HL-60 (cell line): ENCODE data around the gene PLXNA2.

Experiments used
- TF ChIP-seq, protein P1 (sequence below): IDR thresholded peaks from one replicate; pipeline ENCODE4 v1.5.1; 2011; ENCODE audit warnings: low read length, control low read depth, inconsistent platforms; ENCODE audit not compliant: insufficient read depth
- TF ChIP-seq, protein P2 (sequence below): IDR thresholded peaks from 2 replicates; pipeline ENCODE4 v1.6.1; 2012; ENCODE audit warnings: low read depth; ENCODE audit not compliant: insufficient replicate concordance

DNA sequence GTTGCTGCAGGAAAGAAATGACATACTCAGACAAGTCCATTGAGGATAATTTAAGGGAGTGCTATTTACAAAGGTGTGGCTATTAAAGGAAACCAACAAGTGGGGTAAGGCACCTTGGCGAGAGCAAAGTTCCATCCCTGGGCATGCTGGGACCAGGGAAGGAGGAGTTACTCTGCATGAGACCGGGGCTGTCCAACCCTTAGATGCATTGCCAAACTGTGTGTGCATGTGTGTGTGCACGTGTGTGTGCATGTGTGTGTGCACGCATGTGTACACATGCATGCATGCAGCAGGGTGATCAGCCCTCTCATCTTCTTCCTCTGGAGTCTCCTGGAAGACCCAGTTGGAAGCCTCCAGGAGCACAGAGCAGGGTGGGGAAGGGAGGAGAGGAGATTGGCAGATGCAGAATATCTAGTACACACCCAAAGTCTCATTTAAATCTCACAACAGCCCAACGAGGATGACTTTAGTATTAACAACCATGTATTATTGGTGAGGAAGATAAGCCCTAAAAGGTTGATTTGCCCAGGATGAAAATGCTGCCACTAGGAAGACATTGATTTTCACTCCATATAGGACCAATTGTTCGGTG lies 261.0 kb downstream of the PLXNA2 start:
- TF ChIP-seq, protein P1, sequence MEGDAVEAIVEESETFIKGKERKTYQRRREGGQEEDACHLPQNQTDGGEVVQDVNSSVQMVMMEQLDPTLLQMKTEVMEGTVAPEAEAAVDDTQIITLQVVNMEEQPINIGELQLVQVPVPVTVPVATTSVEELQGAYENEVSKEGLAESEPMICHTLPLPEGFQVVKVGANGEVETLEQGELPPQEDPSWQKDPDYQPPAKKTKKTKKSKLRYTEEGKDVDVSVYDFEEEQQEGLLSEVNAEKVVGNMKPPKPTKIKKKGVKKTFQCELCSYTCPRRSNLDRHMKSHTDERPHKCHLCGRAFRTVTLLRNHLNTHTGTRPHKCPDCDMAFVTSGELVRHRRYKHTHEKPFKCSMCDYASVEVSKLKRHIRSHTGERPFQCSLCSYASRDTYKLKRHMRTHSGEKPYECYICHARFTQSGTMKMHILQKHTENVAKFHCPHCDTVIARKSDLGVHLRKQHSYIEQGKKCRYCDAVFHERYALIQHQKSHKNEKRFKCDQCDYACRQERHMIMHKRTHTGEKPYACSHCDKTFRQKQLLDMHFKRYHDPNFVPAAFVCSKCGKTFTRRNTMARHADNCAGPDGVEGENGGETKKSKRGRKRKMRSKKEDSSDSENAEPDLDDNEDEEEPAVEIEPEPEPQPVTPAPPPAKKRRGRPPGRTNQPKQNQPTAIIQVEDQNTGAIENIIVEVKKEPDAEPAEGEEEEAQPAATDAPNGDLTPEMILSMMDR = no peak
- TF ChIP-seq, protein P2, sequence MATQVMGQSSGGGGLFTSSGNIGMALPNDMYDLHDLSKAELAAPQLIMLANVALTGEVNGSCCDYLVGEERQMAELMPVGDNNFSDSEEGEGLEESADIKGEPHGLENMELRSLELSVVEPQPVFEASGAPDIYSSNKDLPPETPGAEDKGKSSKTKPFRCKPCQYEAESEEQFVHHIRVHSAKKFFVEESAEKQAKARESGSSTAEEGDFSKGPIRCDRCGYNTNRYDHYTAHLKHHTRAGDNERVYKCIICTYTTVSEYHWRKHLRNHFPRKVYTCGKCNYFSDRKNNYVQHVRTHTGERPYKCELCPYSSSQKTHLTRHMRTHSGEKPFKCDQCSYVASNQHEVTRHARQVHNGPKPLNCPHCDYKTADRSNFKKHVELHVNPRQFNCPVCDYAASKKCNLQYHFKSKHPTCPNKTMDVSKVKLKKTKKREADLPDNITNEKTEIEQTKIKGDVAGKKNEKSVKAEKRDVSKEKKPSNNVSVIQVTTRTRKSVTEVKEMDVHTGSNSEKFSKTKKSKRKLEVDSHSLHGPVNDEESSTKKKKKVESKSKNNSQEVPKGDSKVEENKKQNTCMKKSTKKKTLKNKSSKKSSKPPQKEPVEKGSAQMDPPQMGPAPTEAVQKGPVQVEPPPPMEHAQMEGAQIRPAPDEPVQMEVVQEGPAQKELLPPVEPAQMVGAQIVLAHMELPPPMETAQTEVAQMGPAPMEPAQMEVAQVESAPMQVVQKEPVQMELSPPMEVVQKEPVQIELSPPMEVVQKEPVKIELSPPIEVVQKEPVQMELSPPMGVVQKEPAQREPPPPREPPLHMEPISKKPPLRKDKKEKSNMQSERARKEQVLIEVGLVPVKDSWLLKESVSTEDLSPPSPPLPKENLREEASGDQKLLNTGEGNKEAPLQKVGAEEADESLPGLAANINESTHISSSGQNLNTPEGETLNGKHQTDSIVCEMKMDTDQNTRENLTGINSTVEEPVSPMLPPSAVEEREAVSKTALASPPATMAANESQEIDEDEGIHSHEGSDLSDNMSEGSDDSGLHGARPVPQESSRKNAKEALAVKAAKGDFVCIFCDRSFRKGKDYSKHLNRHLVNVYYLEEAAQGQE = no peak
